Measurements from ENCODE around the gene P2RX6. TPM values are rescaled to one million over a fixed set of nuclear protein-coding genes. Genes with fewer than 3 reads are reported as not detected.

The P2RX6 gene
- total and polyA plus RNA-seq, 4 donors: 0.05 to 0.59 (median 0.33) TPM

- WGBS: 87% methylated on average over 13 of the region's 13 CpGs
- Histone ChIP-seq H3K27ac (ENCODE audit: low read depth in 1 of 2, low read length in 2 of 2) (no peak overlapping the region), H3K9me3 (ENCODE audit: control insufficient read depth in 4 of 4, low read length in 3 of 4) (no peaks in the 10 kb centered on the region), H3K4me3 (ENCODE audit: low read depth in 1 of 3, low read length in 3 of 3) (no peak overlapping the region), H3K27me3 (ENCODE audit: control insufficient read depth in 4 of 4, insufficient read depth in 4 of 4, low read length in 3 of 4) (no peaks in the 10 kb centered on the region), H3K36me3 (ENCODE audit: control insufficient read depth in 4 of 4, insufficient read depth in 3 of 4, low read depth in 1 of 4, low read length in 3 of 4) (no peaks in the 10 kb centered on the region), H3K4me1 (ENCODE audit: control insufficient read depth in 4 of 4, insufficient read depth in 4 of 4, low read length in 3 of 4) (peaks cover 0 to 7% (median 3%) of the 10 kb centered on the region in 4 donors), H3K9ac (ENCODE audit: low read depth in 1 of 2, low read length in 2 of 2) (no peak overlapping the region)
- TF ChIP-seq SP1 (IDR thresholded peaks at IDR 0.05) (no peak), FOXA2 (IDR thresholded peaks at IDR 0.05) (no peak), RXRA (IDR thresholded peaks at IDR 0.05) (no peak), GABPA (IDR thresholded peaks at IDR 0.05 in 1 of 2, conservative IDR thresholded peaks at IDR 0.05 in 1 of 2) (no peak), EGR1 (IDR thresholded peaks at IDR 0.05; ENCODE audit: low read depth in 2 of 2) (no peak), MAX (IDR thresholded peaks at IDR 0.05) (no peak), HNF4G (IDR thresholded peaks at IDR 0.05) (no peak), NR2F2 (IDR thresholded peaks at IDR 0.05) (no peak), CTCF (IDR thresholded peaks at IDR 0.05; ENCODE audit: low read depth, low read length, missing input control) (no peak), ZBTB33 (IDR thresholded peaks at IDR 0.05) (no peak), TAF1 (conservative IDR thresholded peaks at IDR 0.05) (no peak), HNF4A (conservative IDR thresholded peaks at IDR 0.05) (no peak), YY1 (IDR thresholded peaks at IDR 0.05) (no peak), RAD21 (IDR thresholded peaks at IDR 0.05) (no peak), FOXA1 (IDR thresholded peaks at IDR 0.05) (no peak), ATF3 (IDR thresholded peaks at IDR 0.05) (no peak), JUND (IDR thresholded peaks at IDR 0.05) (no peak)
- TF ChIP-seq, protein P1, sequence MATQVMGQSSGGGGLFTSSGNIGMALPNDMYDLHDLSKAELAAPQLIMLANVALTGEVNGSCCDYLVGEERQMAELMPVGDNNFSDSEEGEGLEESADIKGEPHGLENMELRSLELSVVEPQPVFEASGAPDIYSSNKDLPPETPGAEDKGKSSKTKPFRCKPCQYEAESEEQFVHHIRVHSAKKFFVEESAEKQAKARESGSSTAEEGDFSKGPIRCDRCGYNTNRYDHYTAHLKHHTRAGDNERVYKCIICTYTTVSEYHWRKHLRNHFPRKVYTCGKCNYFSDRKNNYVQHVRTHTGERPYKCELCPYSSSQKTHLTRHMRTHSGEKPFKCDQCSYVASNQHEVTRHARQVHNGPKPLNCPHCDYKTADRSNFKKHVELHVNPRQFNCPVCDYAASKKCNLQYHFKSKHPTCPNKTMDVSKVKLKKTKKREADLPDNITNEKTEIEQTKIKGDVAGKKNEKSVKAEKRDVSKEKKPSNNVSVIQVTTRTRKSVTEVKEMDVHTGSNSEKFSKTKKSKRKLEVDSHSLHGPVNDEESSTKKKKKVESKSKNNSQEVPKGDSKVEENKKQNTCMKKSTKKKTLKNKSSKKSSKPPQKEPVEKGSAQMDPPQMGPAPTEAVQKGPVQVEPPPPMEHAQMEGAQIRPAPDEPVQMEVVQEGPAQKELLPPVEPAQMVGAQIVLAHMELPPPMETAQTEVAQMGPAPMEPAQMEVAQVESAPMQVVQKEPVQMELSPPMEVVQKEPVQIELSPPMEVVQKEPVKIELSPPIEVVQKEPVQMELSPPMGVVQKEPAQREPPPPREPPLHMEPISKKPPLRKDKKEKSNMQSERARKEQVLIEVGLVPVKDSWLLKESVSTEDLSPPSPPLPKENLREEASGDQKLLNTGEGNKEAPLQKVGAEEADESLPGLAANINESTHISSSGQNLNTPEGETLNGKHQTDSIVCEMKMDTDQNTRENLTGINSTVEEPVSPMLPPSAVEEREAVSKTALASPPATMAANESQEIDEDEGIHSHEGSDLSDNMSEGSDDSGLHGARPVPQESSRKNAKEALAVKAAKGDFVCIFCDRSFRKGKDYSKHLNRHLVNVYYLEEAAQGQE (IDR thresholded peaks at IDR 0.05): no peak
- no peak for DNase-seq (ENCODE audit: low spot score)
Observed at GRCh38 chr22:21016644-21017420, 1.9 kb downstream of the P2RX6 start.
